H1 (cell line): Measurements from ENCODE around the gene SHISA9. TPM values are rescaled to one million over a fixed set of nuclear protein-coding genes. Genes with fewer than 3 reads are reported as not detected.

Experiments
- CTBP2 ChIP-seq: IDR thresholded peaks from 2 replicates; pipeline ENCODE4 v1.7.0; 2011; ENCODE audit warnings: borderline replicate concordance, mild to moderate bottlenecking, moderate library complexity, mixed read lengths, low read length; ENCODE audit not compliant: insufficient read depth, insufficient read length
- FOSL1 ChIP-seq: IDR thresholded peaks from 2 replicates; pipeline ENCODE4 v1.6.1; 2011; ENCODE audit warnings: mild to moderate bottlenecking, low read depth, low read length, moderate library complexity; ENCODE audit not compliant: insufficient read depth
- MAX ChIP-seq: IDR thresholded peaks from 2 replicates; pipeline ENCODE4 v1.6.1; 2012; ENCODE audit warnings: inconsistent platforms
- RXRA ChIP-seq: IDR thresholded peaks from 2 replicates; pipeline ENCODE4 v1.6.1; 2011; ENCODE audit warnings: low read depth, mild to moderate bottlenecking, low read length, moderate library complexity; ENCODE audit not compliant: insufficient read depth
- SAP30 ChIP-seq: fragments of 300-600 bp; sonication (generic); IDR thresholded peaks from 2 replicates; pipeline ENCODE4 v1.7.1; 2012; ENCODE audit warnings: low read length, moderate library complexity, mild to moderate bottlenecking, inconsistent platforms; ENCODE audit not compliant: insufficient read depth, insufficient replicate concordance
- TAF1 ChIP-seq: IDR thresholded peaks from 2 replicates; pipeline ENCODE4 v1.6.1; 2011; ENCODE audit warnings: mild to moderate bottlenecking, low read depth, low read length
- polyA plus RNA-seq, 7 experiments: library from polyadenylated mRNA; depleted of rRNA in 3 of 7; stranded (reverse) in 5 of 7; unstranded in 2 of 7; fragments of >200 nt in 5 of 7; fragments of 200-250 nt in 2 of 7; gene quantifications; 1 replicate in 5 of 7; 2 replicates in 1 of 7; 4 replicates in 1 of 7; pipeline versions ENCODE4 v1.2.1 to v1.2.3, GENCODE V29; 2011 to 2013; ENCODE audit warnings: missing spikeins in 2 of 7, mixed read lengths in 2 of 7
- total RNA-seq: library from RNA; stranded (reverse); fragmentation: NEBNext Ultra II Directional; extraction: Animal tissue kit (Norgen Biotek cat#: 25700); gene quantifications from 2 replicates; pipeline ENCODE4 v1.2.1, GENCODE V29; 2021

The SHISA9 gene
- total and polyA plus RNA-seq, 2 of the 8 experiments (the other 6 are each of a cell fraction or from before 2014, with no cell fraction given) = 25.6 to 39.8 TPM

- no peak for TF ChIP-seq CTBP2
- no peak for TF ChIP-seq FOSL1
- TF ChIP-seq TAF1 = no peak
- no peak for TF ChIP-seq MAX
- TF ChIP-seq SAP30 = no peak
- no peak for TF ChIP-seq RXRA
Observed at GRCh38 chr16:13176711-13177110, 275.3 kb downstream of the SHISA9 start (continued).
